Hepatocyte (in vitro differentiated cells): ENCODE data around the gene MCMBP.

Experiments used
- EZH2 ChIP-seq: fragments of 200-600 bp; sonication (generic); IDR thresholded peaks from 2 replicates; pipeline ENCODE4 v1.6.1; 2016; ENCODE audit warnings: antibody characterized with exemption, mild to moderate bottlenecking, borderline replicate concordance
- EZH2phosphoT487 ChIP-seq: fragments of 200-600 bp; sonication (generic); IDR thresholded peaks from one replicate; pipeline ENCODE4 v1.6.1; 2018; ENCODE audit warnings: antibody characterized with exemption, mild to moderate bottlenecking, low read depth, moderate library complexity; ENCODE audit not compliant: unreplicated experiment, severe bottlenecking
- TF ChIP-seq, protein P1 (sequence below): fragments of 200-600 bp; sonication (generic); IDR thresholded peaks from 2 replicates; pipeline ENCODE4 v1.5.1; 2016; ENCODE audit warnings: antibody characterized with exemption, mild to moderate bottlenecking; ENCODE audit not compliant: poor library complexity

GRCh38 chr10:119806334-119807130 is 66.1 kb downstream of the MCMBP start:
- TF ChIP-seq, protein P1, sequence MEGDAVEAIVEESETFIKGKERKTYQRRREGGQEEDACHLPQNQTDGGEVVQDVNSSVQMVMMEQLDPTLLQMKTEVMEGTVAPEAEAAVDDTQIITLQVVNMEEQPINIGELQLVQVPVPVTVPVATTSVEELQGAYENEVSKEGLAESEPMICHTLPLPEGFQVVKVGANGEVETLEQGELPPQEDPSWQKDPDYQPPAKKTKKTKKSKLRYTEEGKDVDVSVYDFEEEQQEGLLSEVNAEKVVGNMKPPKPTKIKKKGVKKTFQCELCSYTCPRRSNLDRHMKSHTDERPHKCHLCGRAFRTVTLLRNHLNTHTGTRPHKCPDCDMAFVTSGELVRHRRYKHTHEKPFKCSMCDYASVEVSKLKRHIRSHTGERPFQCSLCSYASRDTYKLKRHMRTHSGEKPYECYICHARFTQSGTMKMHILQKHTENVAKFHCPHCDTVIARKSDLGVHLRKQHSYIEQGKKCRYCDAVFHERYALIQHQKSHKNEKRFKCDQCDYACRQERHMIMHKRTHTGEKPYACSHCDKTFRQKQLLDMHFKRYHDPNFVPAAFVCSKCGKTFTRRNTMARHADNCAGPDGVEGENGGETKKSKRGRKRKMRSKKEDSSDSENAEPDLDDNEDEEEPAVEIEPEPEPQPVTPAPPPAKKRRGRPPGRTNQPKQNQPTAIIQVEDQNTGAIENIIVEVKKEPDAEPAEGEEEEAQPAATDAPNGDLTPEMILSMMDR: no peak
- TF ChIP-seq EZH2phosphoT487 (no peak), EZH2 (no peak)
